Activated CD4-positive, alpha-beta T cell treated with anti-CD3 and anti-CD28 coated beads, Interleukin-2, Interleukin-6, amounts not matched to agents 100 ng/mL and 50 ng/mL, durations not matched to agents 16 hours and 8 hours (primary cell): ENCODE data around the gene ADORA1.

Experiments used
- DNase-seq: peaks from one replicate; pipeline ENCODE4 v3.0.0-alpha.2; 2020

Gene ADORA1

DNA sequence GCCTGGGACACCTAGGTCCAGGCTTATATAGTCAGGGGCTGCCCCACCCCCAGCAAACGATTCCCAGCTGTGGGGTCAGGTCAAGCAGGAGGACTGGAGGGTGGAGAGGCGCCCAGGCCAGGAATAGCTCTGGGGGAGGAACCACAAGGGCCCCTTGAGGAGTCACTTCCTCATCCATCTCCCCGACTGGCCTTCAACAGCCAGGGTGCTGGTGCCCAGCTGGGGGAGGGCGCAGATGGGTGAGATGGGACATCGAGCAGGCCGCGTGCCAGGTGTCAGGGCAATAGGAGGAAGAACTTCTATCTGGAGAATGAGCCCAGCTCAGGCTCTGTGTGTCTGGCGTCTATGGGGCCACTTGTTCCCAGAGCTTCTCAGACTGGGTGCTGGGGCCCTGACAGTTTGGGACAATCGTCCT lies 48.3 kb downstream of the ADORA1 start:
- DNase-seq: no peak

DNA sequence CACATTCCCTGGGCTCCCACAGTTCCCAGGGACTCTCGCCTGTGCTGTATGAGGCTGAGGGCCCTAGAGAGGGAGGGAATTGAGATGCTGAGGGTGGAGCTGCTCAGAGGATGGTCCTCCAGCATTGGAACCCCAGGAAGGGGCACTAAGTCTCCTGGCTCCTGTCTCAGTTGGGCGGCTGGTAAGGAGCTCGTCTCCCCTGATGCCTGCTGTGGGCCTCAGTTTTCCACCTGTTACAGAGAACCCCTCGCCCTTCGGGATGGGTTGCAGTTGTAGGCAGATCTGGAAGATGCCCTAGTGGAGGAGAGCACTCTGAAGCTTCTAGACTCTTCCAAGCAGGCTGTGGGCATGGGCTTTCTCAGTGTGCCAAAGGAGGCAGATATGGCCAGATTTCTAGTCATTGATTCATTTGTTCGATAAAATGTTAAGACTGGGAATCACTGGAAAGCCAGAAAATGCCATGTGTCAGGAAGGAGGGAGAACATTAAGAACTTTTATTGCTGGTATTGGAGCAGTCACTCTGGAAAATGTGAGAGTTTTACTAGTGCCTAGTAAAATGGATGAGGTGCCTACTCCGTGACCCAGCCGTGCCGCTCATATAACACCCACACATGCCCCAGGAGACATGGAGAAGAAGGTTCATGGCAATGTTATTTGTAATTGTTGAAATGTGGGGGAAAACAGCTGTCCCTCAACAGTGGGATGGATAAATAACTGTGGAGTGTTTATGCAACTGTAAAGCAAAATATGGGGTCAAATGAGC lies 48.9 kb downstream of the ADORA1 start:
- DNase-seq: no peak

DNA sequence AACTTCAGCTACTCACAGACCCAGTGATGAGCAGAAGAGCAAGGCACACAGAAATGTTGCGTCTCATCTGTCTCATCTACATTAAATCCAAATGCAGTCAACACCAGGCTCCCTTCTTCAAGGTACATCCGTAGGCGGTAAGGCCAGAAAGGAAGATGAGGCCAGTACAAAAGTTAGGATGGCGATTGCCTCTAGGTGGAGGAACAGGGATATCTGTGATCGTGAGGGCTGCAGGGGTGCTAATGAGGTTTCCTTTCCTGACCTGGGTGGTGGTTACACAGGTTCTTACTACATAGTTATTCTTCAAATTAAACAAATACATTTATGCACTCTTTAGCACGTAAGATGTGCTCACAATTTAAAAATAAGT lies 49.5 kb downstream of the ADORA1 start:
- DNase-seq: no peak

DNA sequence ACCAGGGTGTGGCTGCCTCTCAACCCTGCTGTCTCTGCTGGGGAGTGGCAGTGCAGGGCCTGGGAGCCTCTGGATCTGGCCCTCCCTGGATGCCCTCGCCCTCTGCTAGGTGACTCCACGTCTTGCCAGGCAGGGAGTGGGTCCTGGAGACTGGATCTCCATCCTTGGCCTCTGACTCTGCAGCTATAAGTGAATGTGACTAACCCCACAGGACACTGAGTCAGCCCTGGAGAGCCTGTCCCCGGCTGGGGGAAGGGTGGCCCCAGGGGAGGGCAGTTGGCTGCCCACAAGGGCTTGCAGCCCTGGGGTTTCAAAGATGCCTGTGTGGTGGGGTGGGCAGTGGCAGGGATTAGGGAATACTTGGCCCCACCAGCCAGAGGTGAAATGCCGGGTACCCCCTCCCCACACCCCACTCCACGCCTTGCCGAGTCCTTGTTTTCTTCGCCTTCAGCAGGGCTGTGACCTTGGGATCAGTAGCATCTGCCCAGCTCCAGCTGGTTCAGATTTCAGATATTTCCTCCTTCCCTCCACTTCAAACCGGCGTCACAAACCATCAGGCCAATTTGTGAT lies 50.0 kb downstream of the ADORA1 start:
- no peak for DNase-seq

DNA sequence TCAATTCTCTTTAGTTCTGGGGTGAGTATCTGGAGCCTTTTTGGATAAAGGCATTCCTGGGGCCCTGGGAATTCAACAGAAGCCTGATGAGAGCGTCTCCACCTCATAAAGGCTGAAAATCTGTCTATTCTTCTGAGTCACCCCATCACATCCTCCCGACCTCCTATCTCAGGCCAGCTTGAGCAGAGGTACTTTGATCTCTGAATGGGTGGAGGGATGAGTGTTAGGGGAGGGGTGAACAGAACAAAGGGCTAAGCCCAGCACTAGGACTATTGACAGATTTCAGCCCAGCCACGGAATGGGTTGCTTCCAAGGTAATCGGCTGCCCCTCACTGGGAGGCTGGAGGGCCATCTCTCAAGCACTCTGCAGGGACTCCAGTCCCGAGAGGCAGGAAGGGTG lies 50.6 kb downstream of the ADORA1 start:
- no peak for DNase-seq

DNA sequence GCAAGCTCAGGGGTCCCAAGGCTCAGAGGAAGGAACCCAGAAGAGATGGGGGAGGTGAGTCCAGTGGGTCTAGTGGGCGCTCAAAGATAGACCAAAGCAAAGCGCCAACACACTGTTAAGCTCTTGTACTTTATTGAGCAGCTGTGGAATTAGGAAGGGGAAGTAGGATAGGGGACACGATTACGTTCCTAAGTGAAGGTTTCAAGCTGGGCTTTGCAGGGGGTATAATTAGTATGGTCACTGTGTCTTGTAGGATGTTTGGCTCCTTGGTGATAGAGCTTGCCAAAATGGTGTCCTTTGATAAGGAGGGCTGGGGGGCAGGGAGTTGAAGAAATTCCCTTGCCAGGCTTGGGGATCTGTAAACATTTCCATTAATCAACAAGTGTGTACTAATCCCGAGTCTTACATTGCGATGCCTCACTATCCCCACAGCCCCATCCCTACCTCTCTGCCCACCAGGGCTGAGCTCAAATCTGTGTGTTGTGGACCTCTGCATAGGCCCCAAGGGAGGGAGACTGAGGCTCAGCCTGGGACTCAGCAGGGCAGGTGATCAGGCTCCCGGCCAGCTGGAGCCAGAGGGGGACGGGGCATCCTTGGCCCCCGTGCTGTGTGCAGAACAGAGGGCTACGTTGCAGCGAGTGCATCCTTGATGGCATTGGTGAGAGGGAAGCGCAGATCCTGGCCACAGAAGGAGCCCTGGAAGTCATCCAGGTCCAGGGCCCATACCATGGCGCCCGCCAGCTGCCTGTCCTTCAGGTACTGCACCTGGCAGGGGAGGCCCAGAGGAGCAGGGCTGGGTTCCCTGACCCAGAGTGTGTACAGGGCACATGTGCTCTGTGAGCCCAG lies 51.5 kb downstream of the ADORA1 start:
- no peak for DNase-seq

DNA sequence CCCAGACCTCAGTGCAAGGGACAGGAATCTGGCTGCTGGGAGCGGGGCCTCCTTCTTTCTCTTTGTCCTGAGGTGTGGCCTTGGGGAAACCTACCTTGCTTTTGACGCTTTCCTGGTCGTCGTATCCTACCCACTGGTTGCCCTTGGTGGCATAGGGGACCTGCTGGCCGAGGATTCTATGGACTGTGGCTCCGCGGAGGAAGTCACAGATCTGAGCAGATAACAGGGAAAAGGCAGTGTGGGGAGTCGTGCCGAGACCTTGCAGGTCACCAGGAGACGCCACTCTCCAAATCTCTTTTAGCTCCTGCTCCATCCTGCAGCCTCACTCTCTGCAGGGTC lies 52.1 kb downstream of the ADORA1 start:
- DNase-seq: no peak

DNA sequence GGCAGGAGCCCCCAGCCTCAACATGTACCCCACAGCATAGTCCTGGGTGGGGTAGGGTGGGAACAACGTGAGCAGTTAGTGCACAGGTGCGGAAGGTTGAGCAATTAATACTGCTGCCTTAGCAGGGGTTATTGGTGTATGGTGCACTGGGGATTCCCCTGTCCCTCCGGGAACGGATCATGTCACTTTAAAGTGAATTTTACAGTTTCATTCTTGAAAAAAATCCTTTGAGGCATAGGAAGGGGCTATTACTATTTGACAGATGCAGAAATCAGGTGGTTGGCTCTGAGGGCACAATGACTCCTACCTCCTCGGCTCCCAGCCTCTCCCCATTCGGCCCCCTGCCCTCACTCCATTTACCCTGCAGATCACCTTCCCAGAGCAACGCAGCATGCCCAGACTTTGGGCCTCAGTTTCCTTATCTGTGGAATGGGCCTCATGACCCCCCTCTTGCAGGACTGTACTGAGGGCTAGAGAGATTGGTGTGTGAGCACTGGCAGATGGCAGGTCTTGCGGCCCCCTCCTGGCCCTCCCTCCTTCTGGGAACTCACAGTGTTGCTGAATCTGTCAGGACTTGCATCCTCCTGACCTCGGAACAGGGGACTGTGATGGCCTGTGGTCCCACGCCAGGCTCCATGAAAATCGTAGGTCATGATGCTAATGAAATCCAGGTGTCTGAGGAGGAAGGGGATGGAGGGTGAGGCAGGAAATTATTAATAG lies 53.2 kb downstream of the ADORA1 start:
- DNase-seq: no peak

DNA sequence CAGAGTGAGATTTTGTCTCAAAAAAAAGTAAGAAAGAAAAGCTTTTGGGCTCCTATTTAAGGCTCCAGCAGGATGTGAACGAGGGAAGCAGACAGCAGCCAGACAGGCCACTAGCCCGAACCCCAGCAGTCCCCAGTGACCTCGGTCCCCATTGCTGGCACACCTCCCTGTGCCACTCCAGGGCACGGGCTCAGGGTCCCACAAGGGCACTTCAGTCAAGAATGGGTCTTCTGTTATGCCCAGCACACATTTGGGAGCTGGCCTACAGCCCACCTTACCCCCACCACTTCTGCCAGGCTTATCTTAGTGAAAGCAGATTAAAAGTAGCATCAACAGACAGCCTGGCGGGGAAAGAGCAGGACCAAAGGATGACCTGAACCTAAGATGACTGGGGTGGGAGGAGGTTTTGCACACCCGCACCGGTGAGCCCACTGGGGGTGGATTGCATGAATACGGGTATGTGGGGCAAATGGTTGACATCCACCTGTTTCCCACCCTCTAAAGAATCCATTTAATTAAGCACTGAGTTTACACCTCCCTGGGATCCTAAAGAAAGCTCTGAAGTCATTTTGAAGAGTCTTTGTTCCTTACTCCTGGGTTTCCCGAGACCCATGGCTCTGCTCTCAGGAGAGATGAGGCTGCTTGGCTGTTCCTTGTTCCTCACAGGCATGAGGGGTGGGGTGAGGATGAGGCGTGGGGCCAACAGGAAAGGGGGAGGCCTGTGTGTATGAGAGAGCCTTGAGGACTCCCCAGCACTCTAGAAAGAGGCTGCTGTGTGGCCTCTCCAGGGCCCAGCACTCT lies 54.3 kb downstream of the ADORA1 start:
- DNase-seq: no peak

DNA sequence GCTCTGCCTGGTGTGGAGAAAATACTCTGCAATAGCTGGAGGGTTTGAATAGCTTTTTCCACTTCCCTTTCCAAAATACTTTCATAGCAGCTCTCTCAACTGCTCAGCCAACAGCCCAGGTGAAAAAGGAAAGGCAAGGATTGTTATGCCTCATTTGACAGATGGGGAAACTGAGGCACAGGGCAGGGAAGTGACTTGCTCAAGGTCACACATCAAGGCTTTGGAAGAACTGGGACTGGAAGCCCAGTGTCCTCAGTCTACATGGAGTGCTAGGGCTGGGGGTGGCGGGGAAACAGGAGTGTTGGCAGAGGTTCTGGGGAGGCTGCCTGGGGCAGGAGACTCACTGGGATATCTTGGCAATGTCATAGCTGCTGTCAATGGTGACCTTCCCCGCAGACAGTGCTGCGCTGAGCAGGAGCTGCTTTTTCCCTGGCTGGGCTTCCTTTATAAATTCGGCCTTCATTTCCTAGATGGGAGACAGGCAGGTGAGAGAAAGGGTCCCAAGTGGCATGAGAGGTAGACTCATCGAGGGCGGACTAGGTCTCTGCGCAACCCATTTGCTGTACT lies 54.9 kb downstream of the ADORA1 start:
- DNase-seq: no peak

DNA sequence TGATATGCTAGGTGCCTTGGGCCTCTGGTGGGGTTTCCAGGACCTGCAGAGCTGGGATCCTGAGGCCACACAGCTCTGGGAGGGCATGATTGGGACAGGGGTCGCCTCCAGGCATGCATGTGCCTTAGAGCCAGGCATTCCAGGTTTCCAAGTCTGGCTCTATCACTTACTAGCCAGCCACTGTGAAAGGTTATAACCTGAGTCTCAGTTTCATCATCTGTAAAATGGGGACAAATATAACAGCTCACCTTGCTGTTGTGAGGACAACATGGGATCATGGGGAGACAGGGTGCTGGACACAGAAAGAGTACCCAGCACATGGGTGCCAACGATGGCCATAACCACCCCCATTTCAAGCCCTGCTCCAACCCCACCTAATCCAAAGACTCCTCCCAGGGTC lies 56.3 kb downstream of the ADORA1 start:
- DNase-seq: no peak

DNA sequence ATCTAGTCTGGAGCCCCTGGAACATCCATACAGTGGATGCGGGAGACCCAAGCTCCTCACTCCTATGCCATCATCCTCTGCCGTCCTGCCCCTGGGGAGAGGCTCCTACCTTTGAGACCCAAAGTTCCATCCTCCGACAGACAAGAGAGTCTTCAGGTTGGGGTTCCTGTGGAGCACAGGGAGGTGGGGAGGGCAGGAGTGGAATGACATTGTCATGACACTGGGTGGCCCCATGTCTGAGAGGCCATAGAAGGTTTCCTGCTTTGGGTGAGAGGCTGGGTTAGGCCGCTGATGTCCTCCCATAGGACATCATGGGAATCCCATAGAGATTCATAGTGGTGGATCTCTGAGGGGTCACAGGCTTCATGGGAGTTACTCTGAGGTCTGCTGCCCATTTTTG lies 56.9 kb downstream of the ADORA1 start:
- DNase-seq: no peak

DNA sequence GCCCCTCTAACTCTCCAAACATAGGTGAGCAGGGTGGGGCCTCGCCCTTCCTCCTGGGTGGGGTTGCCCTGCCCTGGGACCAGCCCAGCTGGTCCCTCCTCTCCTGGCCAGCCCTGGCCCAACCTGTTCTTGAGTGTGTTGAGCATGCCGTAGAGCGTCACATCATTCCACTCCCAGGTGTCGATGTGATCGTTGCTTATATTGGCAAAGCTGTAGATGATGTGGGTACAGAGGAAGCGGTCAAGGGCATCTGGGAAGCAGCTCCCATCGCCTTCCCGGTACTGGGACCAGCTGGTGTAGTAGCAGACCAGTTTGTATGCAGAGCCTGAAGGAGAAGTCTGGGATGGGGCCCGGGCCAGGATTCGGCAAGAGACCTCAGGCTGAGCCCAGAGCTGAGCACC lies 57.5 kb downstream of the ADORA1 start:
- no peak for DNase-seq

DNA sequence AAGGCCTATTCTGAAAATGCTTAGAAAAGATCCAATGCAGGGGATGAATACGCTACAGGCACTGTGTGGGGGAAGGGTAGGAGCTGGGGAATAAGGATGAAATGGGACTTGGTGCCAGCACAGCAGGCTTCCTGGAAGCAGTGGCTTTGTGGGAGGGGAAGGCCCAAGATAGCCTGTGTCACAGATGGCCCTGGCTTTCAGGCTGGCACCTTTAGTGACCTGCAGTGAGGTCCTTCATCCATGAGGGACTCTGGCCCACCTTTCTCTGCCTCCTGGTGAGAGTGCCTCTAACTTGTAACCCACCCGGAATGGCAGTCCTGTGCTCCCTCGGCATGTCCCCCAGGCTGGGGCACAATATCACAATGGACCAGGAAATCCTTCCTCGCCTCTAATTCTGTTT lies 58.1 kb downstream of the ADORA1 start:
- no peak for DNase-seq

DNA sequence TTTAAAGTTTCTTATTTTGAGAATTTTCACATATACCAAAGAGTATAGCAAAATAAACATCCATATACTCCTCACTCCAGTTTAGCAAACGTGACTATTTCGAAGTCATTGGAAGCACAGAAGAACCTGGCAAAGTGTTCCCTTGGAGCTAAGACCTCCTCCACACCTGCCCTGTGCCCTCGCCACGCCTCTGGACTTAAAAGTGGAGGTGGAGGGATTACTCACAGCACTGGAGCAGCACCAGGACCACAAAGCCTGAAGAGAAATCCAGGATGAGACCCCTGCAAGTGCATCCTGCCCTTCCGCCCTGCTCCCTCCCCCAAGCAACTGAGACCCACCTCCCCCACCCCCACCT lies 58.5 kb downstream of the ADORA1 start:
- DNase-seq: no peak

DNA sequence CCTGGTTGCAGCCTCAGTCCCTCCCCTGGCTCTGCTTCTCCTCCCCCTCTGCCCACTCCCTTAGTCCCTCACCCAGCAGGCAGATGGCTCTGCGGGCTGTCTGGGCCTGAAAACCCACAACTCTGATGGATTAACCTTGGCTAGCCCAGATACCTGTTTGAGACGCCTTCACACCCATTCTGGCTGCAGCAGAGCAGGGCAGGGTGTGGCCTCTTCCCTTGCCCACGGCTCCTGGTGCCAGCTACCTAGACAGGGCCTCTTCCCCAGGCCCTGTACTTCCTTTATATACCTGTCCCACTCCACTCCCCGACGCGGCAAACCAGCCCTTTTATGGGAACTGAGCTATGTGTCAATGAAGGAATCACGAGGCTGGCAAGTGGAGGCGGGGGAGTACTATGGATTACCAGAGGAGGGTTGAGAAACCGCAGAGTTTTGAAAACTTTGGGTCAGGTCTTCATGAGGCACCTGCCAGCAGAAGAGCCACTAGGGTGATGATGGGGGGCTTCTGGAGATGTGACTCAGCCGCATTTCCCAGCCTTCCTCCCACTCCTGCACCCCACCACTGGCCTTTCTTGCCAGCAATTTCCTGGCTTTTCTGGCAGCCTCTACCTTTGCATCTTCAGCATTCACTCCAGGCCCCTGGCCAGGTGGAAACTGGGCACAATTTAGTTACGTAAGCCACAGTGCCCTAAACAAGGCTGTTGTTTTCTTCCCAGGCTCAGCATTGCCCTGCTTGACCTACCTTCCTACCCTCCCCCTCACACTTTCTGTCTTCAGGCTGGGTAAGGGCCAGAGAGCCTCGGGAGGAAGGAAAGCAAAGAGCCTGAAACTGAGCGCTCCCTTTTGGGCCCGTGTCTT lies 59.1 kb downstream of the ADORA1 start, which contains the start of gene CHI3L1:
Gene CHI3L1, minus strand, starts transcription at position 259 of the 858 bp plus-strand sequence. Its CDS starts 81 bp downstream, at position 178.
- DNase-seq: no peak

DNA sequence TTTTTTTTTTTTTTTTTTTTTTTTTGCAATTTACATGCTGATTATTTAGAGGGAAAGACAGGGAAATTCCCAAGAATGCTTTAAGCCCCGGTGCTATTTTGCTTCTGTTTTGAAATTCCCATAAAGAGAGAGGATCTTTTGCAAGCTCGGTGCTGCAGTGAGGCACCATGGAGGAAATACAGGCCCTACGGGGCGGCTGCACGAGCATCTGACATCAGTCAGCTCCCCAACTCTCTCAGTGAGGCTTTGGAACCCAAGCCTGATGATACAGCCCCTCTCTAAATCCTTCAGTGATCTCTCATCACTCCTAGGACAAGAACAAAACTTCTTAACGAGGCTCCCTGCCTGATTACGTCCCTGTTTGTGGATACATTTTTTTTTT lies 59.8 kb downstream of the ADORA1 start:
- DNase-seq: no peak

DNA sequence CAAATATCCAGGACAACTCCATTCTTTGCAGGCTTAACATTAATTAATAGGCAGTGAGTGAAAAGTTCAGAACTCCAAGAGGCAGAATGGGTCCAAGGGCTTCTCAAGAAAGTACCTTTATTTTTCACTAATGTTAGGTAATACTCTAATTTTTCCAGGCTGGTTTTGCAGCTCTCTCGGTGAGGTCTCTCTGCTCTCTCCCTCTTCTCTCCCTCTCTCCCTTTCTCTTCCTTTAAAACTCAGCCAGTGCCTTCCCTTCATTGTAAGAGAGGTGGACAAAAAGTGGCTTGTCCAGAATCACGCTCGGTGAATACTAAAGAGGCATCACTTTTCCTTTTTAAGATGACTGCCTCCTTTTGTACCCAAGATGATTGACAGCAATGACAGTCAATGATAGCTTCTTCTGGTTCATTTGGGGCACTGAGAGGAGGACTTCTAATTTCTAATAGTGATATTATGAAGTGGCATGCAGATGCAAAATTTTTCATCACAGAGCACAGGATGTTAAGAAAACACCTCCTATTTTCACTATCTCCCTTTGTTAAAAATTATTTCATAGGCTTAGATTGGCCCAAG lies 60.3 kb downstream of the ADORA1 start:
- no peak for DNase-seq

DNA sequence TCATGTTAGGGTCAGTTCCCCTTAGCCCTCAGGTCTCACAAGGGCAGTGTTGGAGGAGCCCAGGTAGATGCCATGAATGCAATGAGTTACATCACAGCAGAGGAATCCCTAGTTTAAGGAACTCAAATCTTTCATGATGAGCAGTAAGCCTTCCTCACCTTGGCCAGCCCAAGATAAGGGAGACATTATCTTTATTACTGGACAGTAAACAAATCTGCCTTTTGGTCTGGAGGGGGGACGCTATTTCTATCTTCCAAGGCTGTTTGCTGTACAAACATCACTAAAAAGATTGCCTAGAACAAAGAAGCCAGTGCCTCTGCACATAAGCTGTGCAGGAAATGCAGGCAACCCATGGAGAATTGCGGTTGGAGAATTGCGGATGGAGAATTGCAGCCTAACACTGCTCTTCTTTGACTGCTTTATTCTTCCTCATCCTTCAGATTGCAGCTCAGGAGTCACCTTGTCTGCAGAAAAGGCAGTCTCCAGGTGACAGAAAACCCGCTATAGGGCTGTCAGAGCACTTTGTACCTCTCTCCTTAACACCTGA lies 61.2 kb downstream of the ADORA1 start:
- no peak for DNase-seq

DNA sequence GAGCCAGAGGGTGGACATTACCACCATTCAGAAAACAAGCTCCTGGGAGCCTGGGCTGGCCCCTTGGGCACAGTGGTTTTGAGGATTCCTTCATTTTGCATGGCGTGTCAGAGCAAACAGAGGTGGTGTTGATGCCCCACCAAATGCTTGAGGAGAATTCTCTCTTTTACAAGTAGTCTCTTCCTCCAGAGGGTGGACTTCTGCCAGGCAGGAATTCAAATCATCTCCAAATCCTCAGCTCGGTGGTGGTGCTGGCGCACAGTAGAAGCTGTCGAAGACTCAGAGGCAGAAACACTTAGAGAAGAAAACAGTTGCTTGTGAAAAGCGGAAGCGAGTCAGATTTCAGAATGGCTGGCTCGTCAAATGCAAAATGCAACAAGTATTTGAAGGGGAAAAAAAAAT lies 62.4 kb downstream of the ADORA1 start:
- no peak for DNase-seq

DNA sequence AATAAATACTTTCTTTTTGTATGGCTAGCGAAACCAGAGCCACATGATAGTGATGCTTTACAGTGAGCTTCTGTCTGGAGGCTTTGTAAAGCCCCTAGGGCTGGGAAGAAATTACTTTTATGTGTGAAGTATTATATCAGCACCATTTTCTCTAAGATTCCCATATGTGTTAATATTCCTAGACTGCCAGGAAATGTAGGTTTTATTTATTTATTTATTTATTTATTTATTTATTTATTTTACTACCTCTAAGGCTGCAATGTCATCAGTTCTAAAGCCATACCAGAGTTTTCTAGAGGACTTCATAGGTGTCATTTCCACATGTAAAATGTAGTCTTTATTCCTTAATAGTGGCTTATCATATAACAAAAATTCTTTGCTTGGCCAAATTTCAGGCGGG lies 63.4 kb downstream of the ADORA1 start:
- DNase-seq: no peak
